Astrocyte (in vitro differentiated cells and primary cell): Measurements from ENCODE around the gene TARS2. TPM values are rescaled to one million over a fixed set of nuclear protein-coding genes. Genes with fewer than 3 reads are reported as not detected.

Experiments used
- DNase-seq: peaks from one replicate; pipeline ENCODE4 v3.0.0-alpha.2; 2010; ENCODE audit warnings: low read depth
- FAIRE-seq: peaks from 2 replicates; lab custom pipeline; 2011; peaks lifted over from hg19 to GRCh38; lab: Jason Lieb, UNC
- H2AFZ ChIP-seq: 2 replicates; pipeline ENCODE4 v1.6.0; 2012; ENCODE audit warnings: low read depth, low read length, inconsistent platforms
- H3K27ac ChIP-seq: 2 replicates; pipeline ENCODE4 v1.5.1; 2011; ENCODE audit warnings: low read depth, low read length, inconsistent platforms
- H3K27me3 ChIP-seq: 2 replicates; pipeline ENCODE4 v1.6.0; 2011; ENCODE audit warnings: low read length, inconsistent platforms; ENCODE audit not compliant: insufficient read depth
- H3K36me3 ChIP-seq: 2 replicates; pipeline ENCODE4 v1.5.1; 2011; ENCODE audit warnings: low read length, inconsistent platforms; ENCODE audit not compliant: insufficient read depth
- H3K4me1 ChIP-seq: 2 replicates; pipeline ENCODE4 v1.5.1; 2011; ENCODE audit warnings: low read length, inconsistent platforms; ENCODE audit not compliant: insufficient read depth
- H3K4me2 ChIP-seq: 2 replicates; pipeline ENCODE4 v1.6.0; 2012; ENCODE audit warnings: low read length, inconsistent platforms
- H3K4me3 ChIP-seq: 2 replicates; pipeline ENCODE4 v1.5.1; 2011; ENCODE audit warnings: low read depth, mild to moderate bottlenecking, low read length, inconsistent platforms; ENCODE audit not compliant: insufficient read depth
- H3K79me2 ChIP-seq: 2 replicates; pipeline ENCODE4 v1.6.0; 2012; ENCODE audit warnings: mild to moderate bottlenecking, low read length, inconsistent platforms; ENCODE audit not compliant: insufficient read depth
- H3K9ac ChIP-seq: 2 replicates; pipeline ENCODE4 v1.6.0; 2012; ENCODE audit warnings: mild to moderate bottlenecking, low read length, inconsistent platforms
- H3K9me3 ChIP-seq: 2 replicates; pipeline ENCODE4 v1.5.1; 2012; ENCODE audit warnings: low read depth, mild to moderate bottlenecking, low read length, inconsistent platforms; ENCODE audit not compliant: insufficient read depth
- H4K20me1 ChIP-seq: 2 replicates; pipeline ENCODE4 v1.6.0; 2012; ENCODE audit warnings: low read length, inconsistent platforms; ENCODE audit not compliant: insufficient read depth
- H3K27ac Mint-ChIP-seq: one replicate; pipeline ENCODE4 v1.8.0; 2021; ENCODE audit warnings: mild to moderate bottlenecking, mixed read lengths; ENCODE audit not compliant: unreplicated experiment
- H3K27me3 Mint-ChIP-seq: one replicate; pipeline ENCODE4 v1.8.0; 2021; ENCODE audit warnings: low read depth, mixed read lengths; ENCODE audit not compliant: unreplicated experiment
- H3K36me3 Mint-ChIP-seq: one replicate; pipeline ENCODE4 v1.8.0; 2021; ENCODE audit warnings: low read depth, mixed read lengths; ENCODE audit not compliant: unreplicated experiment
- H3K4me1 Mint-ChIP-seq: one replicate; pipeline ENCODE4 v1.8.0; 2021; ENCODE audit warnings: low read depth, mixed read lengths; ENCODE audit not compliant: unreplicated experiment
- H3K4me3 Mint-ChIP-seq: one replicate; pipeline ENCODE4 v1.8.0; 2021; ENCODE audit warnings: mild to moderate bottlenecking, moderate library complexity, mixed read lengths; ENCODE audit not compliant: unreplicated experiment
- H3K9me3 Mint-ChIP-seq: one replicate; pipeline ENCODE4 v1.8.0; 2021; ENCODE audit warnings: mild to moderate bottlenecking, mixed read lengths; ENCODE audit not compliant: unreplicated experiment
- EZH2 ChIP-seq: IDR thresholded peaks from 2 replicates; pipeline ENCODE4 v1.6.1; 2012; ENCODE audit warnings: mild to moderate bottlenecking, low read length, inconsistent platforms; ENCODE audit not compliant: insufficient read depth
- total RNA-seq: library from RNA; stranded (reverse); gene quantifications from 2 replicates; pipeline ENCODE4 v1.2.1, GENCODE V29; 2021
- TF ChIP-seq, protein P1 (sequence below): IDR thresholded peaks from 2 replicates; pipeline ENCODE4 v1.5.1; 2011; ENCODE audit warnings: low read depth, mild to moderate bottlenecking, inconsistent platforms, low read length, moderate library complexity; ENCODE audit not compliant: insufficient read depth

Gene TARS2
- total RNA-seq, 1 donor from 2014 or later: 15.5 TPM

- no peaks in the 10 kb centered on the region for H3K36me3 Mint-ChIP-seq
- Histone ChIP-seq H3K36me3 (no peaks in the 10 kb centered on the region), H2AFZ (no peak overlapping the region), H3K27ac (no peak overlapping the region), H3K4me1 (peaks cover 15% of the 10 kb centered on the region), H3K4me2 (no peak overlapping the region), H3K9me3 (no peaks in the 10 kb centered on the region), H4K20me1 (no peaks in the 10 kb centered on the region), H3K79me2 (no peaks in the 10 kb centered on the region), H3K27me3 (no peaks in the 10 kb centered on the region), H3K9ac (no peak overlapping the region), H3K4me3 (no peak overlapping the region)
- DNase-seq (no peak), FAIRE-seq (no peak)
- no peak overlapping the region for H3K27ac Mint-ChIP-seq
- peaks cover 2% of the 10 kb centered on the region for H3K9me3 Mint-ChIP-seq
- no peak overlapping the region for H3K4me3 Mint-ChIP-seq
- peaks cover 7% of the 10 kb centered on the region for H3K4me1 Mint-ChIP-seq
- H3K27me3 Mint-ChIP-seq: no peaks in the 10 kb centered on the region
- TF ChIP-seq, protein P1, sequence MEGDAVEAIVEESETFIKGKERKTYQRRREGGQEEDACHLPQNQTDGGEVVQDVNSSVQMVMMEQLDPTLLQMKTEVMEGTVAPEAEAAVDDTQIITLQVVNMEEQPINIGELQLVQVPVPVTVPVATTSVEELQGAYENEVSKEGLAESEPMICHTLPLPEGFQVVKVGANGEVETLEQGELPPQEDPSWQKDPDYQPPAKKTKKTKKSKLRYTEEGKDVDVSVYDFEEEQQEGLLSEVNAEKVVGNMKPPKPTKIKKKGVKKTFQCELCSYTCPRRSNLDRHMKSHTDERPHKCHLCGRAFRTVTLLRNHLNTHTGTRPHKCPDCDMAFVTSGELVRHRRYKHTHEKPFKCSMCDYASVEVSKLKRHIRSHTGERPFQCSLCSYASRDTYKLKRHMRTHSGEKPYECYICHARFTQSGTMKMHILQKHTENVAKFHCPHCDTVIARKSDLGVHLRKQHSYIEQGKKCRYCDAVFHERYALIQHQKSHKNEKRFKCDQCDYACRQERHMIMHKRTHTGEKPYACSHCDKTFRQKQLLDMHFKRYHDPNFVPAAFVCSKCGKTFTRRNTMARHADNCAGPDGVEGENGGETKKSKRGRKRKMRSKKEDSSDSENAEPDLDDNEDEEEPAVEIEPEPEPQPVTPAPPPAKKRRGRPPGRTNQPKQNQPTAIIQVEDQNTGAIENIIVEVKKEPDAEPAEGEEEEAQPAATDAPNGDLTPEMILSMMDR: no peak
- TF ChIP-seq EZH2: no peak
Measured at GRCh38 chr1:150525348-150525747, 38.1 kb downstream of the TARS2 start.

GRCh38 chr1:150528196-150528595, 41.0 kb downstream of the TARS2 start:
- H3K27me3 Mint-ChIP-seq: no peaks in the 10 kb centered on the region
- Histone ChIP-seq H3K4me3 (peak overlapping the region; percentile 9), H3K36me3 (no peaks in the 10 kb centered on the region), H2AFZ (peak overlapping the region; percentile 13), H3K79me2 (no peaks in the 10 kb centered on the region), H3K9me3 (no peaks in the 10 kb centered on the region), H3K27me3 (no peaks in the 10 kb centered on the region), H3K4me1 (peaks cover 30% of the 10 kb centered on the region), H4K20me1 (no peaks in the 10 kb centered on the region), H3K9ac (peak overlapping the region; percentile 12), H3K27ac (peak overlapping the region; percentile 61), H3K4me2 (peak overlapping the region; percentile 71)
- peaks cover 3% of the 10 kb centered on the region for H3K9me3 Mint-ChIP-seq
- peaks cover 13% of the 10 kb centered on the region for H3K4me1 Mint-ChIP-seq
- FAIRE-seq: peak; percentile 78
- H3K27ac Mint-ChIP-seq: peak overlapping the region; percentile 54
- peak; percentile 89 for DNase-seq
- peak overlapping the region; percentile 42 for H3K4me3 Mint-ChIP-seq
- no peaks in the 10 kb centered on the region for H3K36me3 Mint-ChIP-seq
- TF ChIP-seq EZH2: no peak

GRCh38 chr1:150529017-150529416, 41.8 kb downstream of the TARS2 start:
- peak overlapping the region; percentile 63 for H3K27ac Mint-ChIP-seq
- no peak overlapping the region for H2AFZ ChIP-seq
- peaks cover 13% of the 10 kb centered on the region for H3K4me1 Mint-ChIP-seq
- peak overlapping the region; percentile 61 for H3K27ac ChIP-seq
- H3K27me3 Mint-ChIP-seq: no peaks in the 10 kb centered on the region
- peaks cover 3% of the 10 kb centered on the region for H3K9me3 Mint-ChIP-seq
- H3K9ac ChIP-seq: no peak overlapping the region
- H3K79me2 ChIP-seq: no peaks in the 10 kb centered on the region
- no peak overlapping the region for H3K4me3 Mint-ChIP-seq
- H3K36me3 ChIP-seq: no peaks in the 10 kb centered on the region
- H3K36me3 Mint-ChIP-seq: no peaks in the 10 kb centered on the region
- DNase-seq: peak; percentile 94
- peak overlapping the region; percentile 36 for H3K4me2 ChIP-seq
- no peak overlapping the region for H3K4me3 ChIP-seq
- FAIRE-seq: no peak
- H3K9me3 ChIP-seq: no peaks in the 10 kb centered on the region
- no peaks in the 10 kb centered on the region for H3K27me3 ChIP-seq
- H3K4me1 ChIP-seq: peaks cover 30% of the 10 kb centered on the region
- no peak for TF ChIP-seq EZH2
- TF ChIP-seq, protein P1: no peak
- no peaks in the 10 kb centered on the region for H4K20me1 ChIP-seq
